HCT116 (cell line): Measurements from ENCODE around the gene RNU5B-1. TPM values are rescaled to one million over a fixed set of nuclear protein-coding genes. Genes with fewer than 3 reads are reported as not detected.

Experiments used
- ATAC-seq: fragments of 200-7000 bp; cut with Tn5 transposase; 2 replicates; pipeline ENCODE4 v1.9.1; 2020; ENCODE audit warnings: mild to moderate bottlenecking, moderate library complexity
- BruUV-seq: library from RNA; stranded (reverse); fragments of 400-500 nt; replicated peaks from 2 replicates; lab custom pipeline; 2021; lab: Mats Ljungman, UMichigan
- CTCF ChIA-PET: fragments of 300-600 bp; sonication (Branson Sonifier 250); formaldehyde crosslinking; loops from one replicate; lab custom pipeline; 2021; ENCODE audit warnings: antibody characterized with exemption; lab: Charles Lee
- POLR2A ChIA-PET: fragments of 300-600, 350-600 bp; sonication (Branson Sonifier 250); formaldehyde crosslinking; loops from one replicate; lab custom pipeline; 2021; ENCODE audit warnings: antibody characterized with exemption; lab: Charles Lee
- RAD21 ChIA-PET, 2 experiments: fragments of 300-600 bp; sonication (Branson Sonifier 250); formaldehyde crosslinking; loops; one replicate each; lab custom pipeline; 2023; ENCODE audit warnings: low total read pairs in 2 of 2; ENCODE audit not compliant: uncharacterized antibody in 2 of 2, unreplicated experiment in 2 of 2, low non-redundant PET in 1 of 2; lab: Charles Lee
- DNase-seq: peaks from one replicate; pipeline ENCODE4 v3.0.0-alpha.2; 2010; ENCODE audit warnings: low read depth, low spot score
- H2AFZ ChIP-seq: fragments of 200-600 bp; shearing (Covaris generic), sonication (generic); 2 replicates; pipeline ENCODE4 v1.6.1; 2017; ENCODE audit warnings: low read depth, mixed run types, mixed read lengths, antibody characterized with exemption, low read length; ENCODE audit not compliant: poor library complexity, severe bottlenecking
- H3K27ac ChIP-seq: 2 replicates; pipeline ENCODE4 v1.5.1; 2012; ENCODE audit warnings: low read depth, low read length
- H3K27me3 ChIP-seq: fragments of 200-600 bp; sonication (generic); 2 replicates; pipeline ENCODE4 v1.6.1; 2016; ENCODE audit warnings: mixed run types, low read length, mixed read lengths; ENCODE audit not compliant: insufficient read depth
- H3K36me3 ChIP-seq, 2 experiments: fragments of 200-500 bp in 1 of 2; fragments of 200-600 bp in 1 of 2; sonication (Bioruptor generic) in 1 of 2; sonication (generic) in 1 of 2; 2 replicates each; pipeline versions ENCODE4 v1.5.1 to v1.6.1; 2014 to 2016; ENCODE audit warnings: low read length in 2 of 2, inconsistent platforms in 1 of 2, mixed read lengths in 1 of 2, mixed run types in 1 of 2; ENCODE audit not compliant: insufficient read depth in 2 of 2, control insufficient read depth in 1 of 2
- H3K4me1 ChIP-seq, 2 experiments: fragments of 200-600 bp in 1 of 2; sonication (generic) in 1 of 2; 2 replicates each; pipeline versions ENCODE4 v1.5.1 to v1.6.1; 2012 to 2017; ENCODE audit warnings: low read length in 2 of 2, inconsistent platforms in 1 of 2, mild to moderate bottlenecking in 1 of 2, mixed read lengths in 1 of 2, mixed run types in 1 of 2, moderate library complexity in 1 of 2; ENCODE audit not compliant: insufficient read depth in 2 of 2, control insufficient read depth in 1 of 2
- H3K4me2 ChIP-seq: fragments of 200-600 bp; sonication (generic); 2 replicates; pipeline ENCODE4 v1.6.1; 2017; ENCODE audit warnings: mixed run types, low read length, mixed read lengths
- H3K4me3 ChIP-seq, 2 experiments: fragments of 200-600 bp in 1 of 2; sonication (generic) in 1 of 2; replicated peaks in 1 of 2; 2 replicates each; pipeline ENCODE4 v1.5.1; 2011 to 2016; ENCODE audit warnings: low read length in 2 of 2, control low read depth in 1 of 2, low read depth in 1 of 2, mild to moderate bottlenecking in 1 of 2, mixed read lengths in 1 of 2, mixed run types in 1 of 2
- H3K79me2 ChIP-seq: fragments of 200-600 bp; sonication (generic); 2 replicates; pipeline ENCODE4 v1.6.1; 2017; ENCODE audit warnings: mild to moderate bottlenecking, mixed run types, low read length, moderate library complexity, mixed read lengths; ENCODE audit not compliant: insufficient read depth
- H3K9ac ChIP-seq: fragments of 200-600 bp; sonication (generic); 2 replicates; pipeline ENCODE4 v1.6.1; 2016; ENCODE audit warnings: low read length, mixed read lengths
- H3K9me2 ChIP-seq: fragments of 200-600 bp; sonication (generic), shearing (Covaris generic); 2 replicates; pipeline ENCODE4 v1.6.1; 2017; ENCODE audit warnings: mixed run types, mild to moderate bottlenecking, moderate library complexity; ENCODE audit not compliant: insufficient read depth
- H3K9me3 ChIP-seq, 2 experiments: fragments of 200-500 bp in 1 of 2; fragments of 200-600 bp in 1 of 2; sonication (Bioruptor generic) in 1 of 2; sonication (generic) in 1 of 2; 2 replicates each; pipeline ENCODE4 v1.6.1; 2014 to 2017; ENCODE audit warnings: low read length in 2 of 2, mixed read lengths in 2 of 2, inconsistent platforms in 1 of 2, low read depth in 1 of 2, mild to moderate bottlenecking in 1 of 2, mixed run types in 1 of 2, moderate library complexity in 1 of 2; ENCODE audit not compliant: control insufficient read depth in 1 of 2, insufficient read depth in 1 of 2
- H4K20me1 ChIP-seq: fragments of 200-600 bp; sonication (generic), shearing (Covaris generic); 2 replicates; pipeline ENCODE4 v1.6.1; 2017; ENCODE audit warnings: mixed run types, mild to moderate bottlenecking, moderate library complexity; ENCODE audit not compliant: insufficient read depth
- CEBPB ChIP-seq: IDR thresholded peaks from 2 replicates; pipeline ENCODE4 v1.6.1; 2012; ENCODE audit warnings: low read depth
- ELF1 ChIP-seq: IDR thresholded peaks from 2 replicates; pipeline ENCODE4 v1.6.1; 2012; ENCODE audit warnings: low read depth, borderline replicate concordance
- EZH2 ChIP-seq: fragments of 200-600 bp; sonication (generic); IDR thresholded peaks from 2 replicates; pipeline ENCODE4 v1.6.1; 2017; ENCODE audit warnings: antibody characterized with exemption, mixed run types
- EZH2phosphoT487 ChIP-seq: fragments of 200-600 bp; IDR thresholded peaks from 2 replicates; pipeline ENCODE4 v1.6.1; 2018; ENCODE audit warnings: antibody characterized with exemption, borderline replicate concordance
- FOSL1 ChIP-seq: IDR thresholded peaks from 2 replicates; pipeline ENCODE4 v1.6.1; 2012; ENCODE audit warnings: low read depth
- JUND ChIP-seq: IDR thresholded peaks from 2 replicates; pipeline ENCODE4 v1.6.1; 2012
- POLR2AphosphoS5 ChIP-seq: IDR thresholded peaks from 2 replicates; pipeline ENCODE4 v1.6.1; 2011; ENCODE audit warnings: mild to moderate bottlenecking, low read depth, low read length, moderate library complexity
- SP1 ChIP-seq: IDR thresholded peaks from 2 replicates; pipeline ENCODE4 v1.6.1; 2012; ENCODE audit warnings: low read depth
- SRF ChIP-seq: IDR thresholded peaks from 2 replicates; pipeline ENCODE4 v1.6.1; 2012; ENCODE audit warnings: low read depth
- TCF7L2 ChIP-seq: IDR thresholded peaks from 2 replicates; pipeline ENCODE4 v1.7.0; 2011; ENCODE audit warnings: borderline replicate concordance, inconsistent platforms; ENCODE audit not compliant: insufficient read depth, insufficient read length; ENCODE audit errors: extremely low read depth
- YY1 ChIP-seq: IDR thresholded peaks from 2 replicates; pipeline ENCODE4 v1.6.1; 2011; ENCODE audit warnings: low read length, low read depth, moderate library complexity, mild to moderate bottlenecking; ENCODE audit not compliant: insufficient replicate concordance; ENCODE audit errors: extremely low read depth
- intact Hi-C: fragments of 100-400 bp; cut with micrococcal nuclease; formaldehyde crosslinking; loops from 2 replicates; pipeline ENCODE4 v1.10.0; 2022
- total RNA-seq: library from RNA; stranded (reverse); gene quantifications from one replicate; pipeline ENCODE4 v1.2.1, GENCODE V29; 2021; ENCODE audit not compliant: unreplicated experiment
- TF ChIP-seq, protein P1 (sequence below), 3 experiments: fragments of 200-600 bp in 1 of 3; sonication (generic) in 1 of 3; IDR thresholded peaks in 2 of 3; conservative IDR thresholded peaks in 1 of 3; 2 replicates each; pipeline ENCODE4 v1.5.1; 2012 to 2017; ENCODE audit warnings: low read depth in 2 of 3, low read length in 2 of 3, antibody characterized with exemption in 1 of 3, borderline replicate concordance in 1 of 3, control low read depth in 1 of 3, mild to moderate bottlenecking in 1 of 3, mixed read lengths in 1 of 3, mixed run types in 1 of 3, moderate library complexity in 1 of 3; ENCODE audit not compliant: insufficient read depth in 1 of 3
- TF ChIP-seq, protein P2 (sequence below): IDR thresholded peaks from 2 replicates; pipeline ENCODE4 v1.6.1; 2012; ENCODE audit warnings: low read depth
- TF ChIP-seq, protein P3 (sequence below): IDR thresholded peaks from 2 replicates; pipeline ENCODE4 v1.6.1; 2011; ENCODE audit warnings: mild to moderate bottlenecking, low read length, moderate library complexity; ENCODE audit not compliant: insufficient replicate concordance; ENCODE audit errors: extremely low read depth
- TF ChIP-seq, protein P4 (sequence below): IDR thresholded peaks from 2 replicates; pipeline ENCODE4 v1.6.1; 2012

Gene RNU5B-1
- total RNA-seq, 1 experiment from 2014 or later, result not detected

DNA sequence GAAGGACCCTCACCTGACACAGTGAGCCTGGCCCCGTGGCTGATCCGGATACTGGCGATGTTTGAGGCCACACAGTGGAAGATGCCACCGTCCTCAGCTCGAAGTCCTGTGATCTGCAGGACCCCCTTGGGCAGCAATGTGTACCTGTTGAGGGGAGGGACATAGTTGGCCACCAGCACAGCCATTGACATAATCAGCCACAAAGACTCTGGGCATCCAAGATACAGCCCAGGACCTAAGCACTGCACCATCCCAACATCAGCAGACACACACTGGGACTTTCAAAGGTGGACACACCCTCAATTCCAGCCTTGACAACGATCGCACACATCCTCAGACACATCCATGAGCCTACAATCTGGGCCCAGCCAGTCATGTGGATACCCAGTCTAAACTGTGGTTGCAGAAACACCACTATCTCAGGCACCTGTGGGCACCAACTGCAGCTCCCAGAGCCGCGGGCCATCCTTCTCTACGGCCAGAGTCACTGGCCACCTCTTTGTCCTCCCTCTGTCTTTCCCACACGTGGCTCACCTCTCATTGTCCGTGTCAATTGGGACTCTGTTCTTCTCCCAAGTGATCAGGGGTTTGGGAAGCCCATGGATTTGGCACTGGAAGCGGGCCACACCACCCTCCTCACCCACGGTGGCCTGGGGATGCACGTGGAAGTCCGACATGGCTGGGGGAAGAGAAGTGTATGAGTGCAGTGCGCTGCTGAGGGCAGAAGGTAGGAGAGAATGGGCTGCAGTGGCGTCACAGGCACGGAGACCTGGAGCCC, 31.0 kb downstream of the RNU5B-1 start:
- ChIA-PET RAD21 (no interaction called here), CTCF (no interaction called here), POLR2A (interaction anchor here (1.2 kb wide), 1 partner anchor 31 kb away, joined by 3 read pairs; the partner anchor contains the start of gene RNU5B-1)
- intact Hi-C loops, result no loop called here
- no peaks in the 10 kb centered on the region for H4K20me1 ChIP-seq
- TF ChIP-seq TCF7L2 (no peak), JUND (no peak), CEBPB (no peak), YY1 (no peak), FOSL1 (no peak), SRF (no peak), EZH2phosphoT487 (no peak), ELF1 (no peak), POLR2AphosphoS5 (no peak), SP1 (no peak), EZH2 (no peak)
- TF ChIP-seq, protein P1, sequence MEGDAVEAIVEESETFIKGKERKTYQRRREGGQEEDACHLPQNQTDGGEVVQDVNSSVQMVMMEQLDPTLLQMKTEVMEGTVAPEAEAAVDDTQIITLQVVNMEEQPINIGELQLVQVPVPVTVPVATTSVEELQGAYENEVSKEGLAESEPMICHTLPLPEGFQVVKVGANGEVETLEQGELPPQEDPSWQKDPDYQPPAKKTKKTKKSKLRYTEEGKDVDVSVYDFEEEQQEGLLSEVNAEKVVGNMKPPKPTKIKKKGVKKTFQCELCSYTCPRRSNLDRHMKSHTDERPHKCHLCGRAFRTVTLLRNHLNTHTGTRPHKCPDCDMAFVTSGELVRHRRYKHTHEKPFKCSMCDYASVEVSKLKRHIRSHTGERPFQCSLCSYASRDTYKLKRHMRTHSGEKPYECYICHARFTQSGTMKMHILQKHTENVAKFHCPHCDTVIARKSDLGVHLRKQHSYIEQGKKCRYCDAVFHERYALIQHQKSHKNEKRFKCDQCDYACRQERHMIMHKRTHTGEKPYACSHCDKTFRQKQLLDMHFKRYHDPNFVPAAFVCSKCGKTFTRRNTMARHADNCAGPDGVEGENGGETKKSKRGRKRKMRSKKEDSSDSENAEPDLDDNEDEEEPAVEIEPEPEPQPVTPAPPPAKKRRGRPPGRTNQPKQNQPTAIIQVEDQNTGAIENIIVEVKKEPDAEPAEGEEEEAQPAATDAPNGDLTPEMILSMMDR (IDR thresholded peaks at IDR 0.05 in 2 of 3, conservative IDR thresholded peaks at IDR 0.05 in 1 of 3; ENCODE audit: borderline replicate concordance in 1 of 3, insufficient read depth in 1 of 3, low read depth in 2 of 3, low read length in 2 of 3), result no peak
- TF ChIP-seq, protein P2, sequence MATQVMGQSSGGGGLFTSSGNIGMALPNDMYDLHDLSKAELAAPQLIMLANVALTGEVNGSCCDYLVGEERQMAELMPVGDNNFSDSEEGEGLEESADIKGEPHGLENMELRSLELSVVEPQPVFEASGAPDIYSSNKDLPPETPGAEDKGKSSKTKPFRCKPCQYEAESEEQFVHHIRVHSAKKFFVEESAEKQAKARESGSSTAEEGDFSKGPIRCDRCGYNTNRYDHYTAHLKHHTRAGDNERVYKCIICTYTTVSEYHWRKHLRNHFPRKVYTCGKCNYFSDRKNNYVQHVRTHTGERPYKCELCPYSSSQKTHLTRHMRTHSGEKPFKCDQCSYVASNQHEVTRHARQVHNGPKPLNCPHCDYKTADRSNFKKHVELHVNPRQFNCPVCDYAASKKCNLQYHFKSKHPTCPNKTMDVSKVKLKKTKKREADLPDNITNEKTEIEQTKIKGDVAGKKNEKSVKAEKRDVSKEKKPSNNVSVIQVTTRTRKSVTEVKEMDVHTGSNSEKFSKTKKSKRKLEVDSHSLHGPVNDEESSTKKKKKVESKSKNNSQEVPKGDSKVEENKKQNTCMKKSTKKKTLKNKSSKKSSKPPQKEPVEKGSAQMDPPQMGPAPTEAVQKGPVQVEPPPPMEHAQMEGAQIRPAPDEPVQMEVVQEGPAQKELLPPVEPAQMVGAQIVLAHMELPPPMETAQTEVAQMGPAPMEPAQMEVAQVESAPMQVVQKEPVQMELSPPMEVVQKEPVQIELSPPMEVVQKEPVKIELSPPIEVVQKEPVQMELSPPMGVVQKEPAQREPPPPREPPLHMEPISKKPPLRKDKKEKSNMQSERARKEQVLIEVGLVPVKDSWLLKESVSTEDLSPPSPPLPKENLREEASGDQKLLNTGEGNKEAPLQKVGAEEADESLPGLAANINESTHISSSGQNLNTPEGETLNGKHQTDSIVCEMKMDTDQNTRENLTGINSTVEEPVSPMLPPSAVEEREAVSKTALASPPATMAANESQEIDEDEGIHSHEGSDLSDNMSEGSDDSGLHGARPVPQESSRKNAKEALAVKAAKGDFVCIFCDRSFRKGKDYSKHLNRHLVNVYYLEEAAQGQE, result no peak
- TF ChIP-seq, protein P3, sequence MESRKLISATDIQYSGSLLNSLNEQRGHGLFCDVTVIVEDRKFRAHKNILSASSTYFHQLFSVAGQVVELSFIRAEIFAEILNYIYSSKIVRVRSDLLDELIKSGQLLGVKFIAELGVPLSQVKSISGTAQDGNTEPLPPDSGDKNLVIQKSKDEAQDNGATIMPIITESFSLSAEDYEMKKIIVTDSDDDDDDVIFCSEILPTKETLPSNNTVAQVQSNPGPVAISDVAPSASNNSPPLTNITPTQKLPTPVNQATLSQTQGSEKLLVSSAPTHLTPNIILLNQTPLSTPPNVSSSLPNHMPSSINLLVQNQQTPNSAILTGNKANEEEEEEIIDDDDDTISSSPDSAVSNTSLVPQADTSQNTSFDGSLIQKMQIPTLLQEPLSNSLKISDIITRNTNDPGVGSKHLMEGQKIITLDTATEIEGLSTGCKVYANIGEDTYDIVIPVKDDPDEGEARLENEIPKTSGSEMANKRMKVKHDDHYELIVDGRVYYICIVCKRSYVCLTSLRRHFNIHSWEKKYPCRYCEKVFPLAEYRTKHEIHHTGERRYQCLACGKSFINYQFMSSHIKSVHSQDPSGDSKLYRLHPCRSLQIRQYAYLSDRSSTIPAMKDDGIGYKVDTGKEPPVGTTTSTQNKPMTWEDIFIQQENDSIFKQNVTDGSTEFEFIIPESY, result no peak
- TF ChIP-seq, protein P4, sequence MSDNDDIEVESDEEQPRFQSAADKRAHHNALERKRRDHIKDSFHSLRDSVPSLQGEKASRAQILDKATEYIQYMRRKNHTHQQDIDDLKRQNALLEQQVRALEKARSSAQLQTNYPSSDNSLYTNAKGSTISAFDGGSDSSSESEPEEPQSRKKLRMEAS, result no peak
- H3K36me3 ChIP-seq, result no peaks in the 10 kb centered on the region
- no peak overlapping the region for H2AFZ ChIP-seq
- ATAC-seq (no peak), DNase-seq (no peak)
- no peak overlapping the region for H3K4me2 ChIP-seq
- H3K4me1 ChIP-seq, result 0 out of 4 replicates have a peak, but pooled peaks cover 0 to 4% of the 10 kb centered on the region in 2 experiments
- no peaks in the 10 kb centered on the region for H3K9me3 ChIP-seq
- H3K9ac ChIP-seq, result no peak overlapping the region
- H3K27ac ChIP-seq, result no peak overlapping the region
- BruUV-seq, result no TSS peak
- H3K27me3 ChIP-seq, result no peaks in the 10 kb centered on the region; the same call in 1 of the 2 replicates
- no peak overlapping the region for H3K4me3 ChIP-seq
- no peaks in the 10 kb centered on the region for H3K9me2 ChIP-seq
- H3K79me2 ChIP-seq, result no peaks in the 10 kb centered on the region
